CD4-positive, alpha-beta memory T cell (primary cell): ENCODE results near the gene HOXD13. TPM values are rescaled to one million over a fixed set of nuclear protein-coding genes. Genes with fewer than 3 reads are reported as not detected.

ENCODE experiments used
- CTCF ChIA-PET: fragments of 350-600 bp; sonication (Branson Sonifier 250); formaldehyde crosslinking; loops from one replicate; lab custom pipeline; 2021; ENCODE audit warnings: inconsistent platforms; ENCODE audit not compliant: partially characterized antibody; lab: Charles Lee
- POLR2A ChIA-PET: fragments of 350-600 bp; sonication (Branson Sonifier 250); formaldehyde crosslinking; loops from one replicate; lab custom pipeline; 2021; ENCODE audit not compliant: partially characterized antibody; lab: Charles Lee
- DNase-seq, 5 donors: peaks; one replicate each; pipeline versions ENCODE4 v3.0.0 to v3.0.0-alpha.2; 2020 to 2022; ENCODE audit warnings: mixed read lengths in 1 of 5
- H3K27ac ChIP-seq: one replicate; pipeline ENCODE4 v1.7.0; 2013; ENCODE audit warnings: low read depth, low read length
- H3K27me3 ChIP-seq: 2 replicates; pipeline ENCODE4 v1.7.0; 2013; ENCODE audit warnings: mild to moderate bottlenecking, low read length, moderate library complexity; ENCODE audit not compliant: insufficient read depth
- H3K36me3 ChIP-seq: 2 replicates; pipeline ENCODE4 v1.7.0; 2013; ENCODE audit warnings: mild to moderate bottlenecking, low read length, moderate library complexity; ENCODE audit not compliant: insufficient read depth
- H3K4me1 ChIP-seq: 2 replicates; pipeline ENCODE4 v1.7.0; 2013; ENCODE audit warnings: mild to moderate bottlenecking, low read length, moderate library complexity; ENCODE audit not compliant: insufficient read depth
- H3K4me3 ChIP-seq, 2 donors: one replicate each; pipeline ENCODE4 v1.7.0; 2013; ENCODE audit warnings: low read length in 2 of 2, mild to moderate bottlenecking in 1 of 2
- H3K9me3 ChIP-seq, 2 donors: one replicate each; pipeline ENCODE4 v1.7.0; 2013; ENCODE audit warnings: low read length in 2 of 2, control low read depth in 1 of 2; ENCODE audit not compliant: control insufficient read depth in 1 of 2
- H3K27ac Mint-ChIP-seq, 7 donors: one replicate each; pipeline ENCODE4 v1.8.0; 2020 to 2021; ENCODE audit warnings: mixed read lengths in 7 of 7, mild to moderate bottlenecking in 6 of 7, inconsistent platforms in 3 of 7, moderate library complexity in 3 of 7
- H3K27me3 Mint-ChIP-seq, 2 donors: one replicate each; pipeline ENCODE4 v1.8.0; 2020 to 2021; ENCODE audit warnings: mixed read lengths in 2 of 2
- H3K36me3 Mint-ChIP-seq, 2 donors: one replicate each; pipeline ENCODE4 v1.8.0; 2020 to 2021; ENCODE audit warnings: mixed read lengths in 2 of 2, inconsistent platforms in 1 of 2, mild to moderate bottlenecking in 1 of 2
- H3K4me1 Mint-ChIP-seq, 4 donors: one replicate each; pipeline ENCODE4 v1.8.0; 2020 to 2021; ENCODE audit warnings: mixed read lengths in 4 of 4, mild to moderate bottlenecking in 1 of 4
- H3K4me3 Mint-ChIP-seq, 8 donors: one replicate each; pipeline ENCODE4 v1.8.0; 2020 to 2021; ENCODE audit warnings: mixed read lengths in 8 of 8, mild to moderate bottlenecking in 7 of 8, moderate library complexity in 6 of 8, inconsistent platforms in 3 of 8
- H3K9me3 Mint-ChIP-seq, 8 donors: one replicate each; pipeline ENCODE4 v1.8.0; 2020 to 2021; ENCODE audit warnings: mixed read lengths in 8 of 8, mild to moderate bottlenecking in 5 of 8, inconsistent platforms in 3 of 8, moderate library complexity in 1 of 8
- intact Hi-C: fragments of 100-400 bp; cut with micrococcal nuclease; formaldehyde crosslinking; loops from one replicate; pipeline ENCODE4 v1.15.1; 2023
- polyA plus RNA-seq, 2 donors: library from polyadenylated mRNA; unstranded; fragments of 300-500 nt; fragmentation: Illumina TruSeq; gene quantifications; one replicate each; pipeline ENCODE4 v1.2.3, GENCODE V29; 2021
- total RNA-seq, 2 experiments: library from RNA; stranded (reverse); gene quantifications; one replicate each; pipeline ENCODE4 v1.2.3, GENCODE V29; 2021

The HOXD13 gene
- total and polyA plus RNA-seq, 4 experiments from 2014 or later, result not detected

GRCh38 chr2:176076796-176077195 lies 15.7 kb upstream of the HOXD13 start:
- no peak for DNase-seq
- Histone ChIP-seq H3K9me3 (no peaks in the 10 kb centered on the region), H3K27me3 (peaks cover 82% of the 10 kb centered on the region), H3K27ac (no peak overlapping the region), H3K4me3 (no peak overlapping the region), H3K36me3 (no peaks in the 10 kb centered on the region), H3K4me1 (no peaks in the 10 kb centered on the region)
- Mint-ChIP-seq H3K4me1 (peaks cover 3 to 16% (median 8%) of the 10 kb centered on the region in 4 donors), H3K27ac (peak overlapping the region in 3 of 7 donors; percentile 4 to 56 (median 6)), H3K9me3 (peaks cover 4 to 58% (median 41%) of the 10 kb centered on the region in 8 donors), H3K4me3 (no peak overlapping the region), H3K36me3 (peaks cover 0 to 10% of the 10 kb centered on the region in 2 donors), H3K27me3 (peaks cover 62 to 67% of the 10 kb centered on the region in 2 donors)
- ChIA-PET POLR2A (no interaction called here), CTCF (no interaction called here)
- intact Hi-C loops, result loop anchor here (5.0 kb wide), 2 partner anchors 36 to 74 kb away; partner anchors contain the start of gene LNPK

GRCh38 chr2:176078541-176079284 lies 13.8 kb upstream of the HOXD13 start:
- Histone ChIP-seq H3K36me3 (no peaks in the 10 kb centered on the region), H3K4me1 (no peaks in the 10 kb centered on the region), H3K27ac (no peak overlapping the region), H3K4me3 (no peak overlapping the region), H3K27me3 (peaks cover 83% of the 10 kb centered on the region), H3K9me3 (no peaks in the 10 kb centered on the region)
- ChIA-PET CTCF (no interaction called here), POLR2A (no interaction called here)
- H3K27me3 Mint-ChIP-seq, result peaks cover 59 to 62% of the 10 kb centered on the region in 2 donors
- intact Hi-C loops, result loop anchor here (2.0 to 5.0 kb wide), 3 partner anchors 18 to 76 kb away; partner anchors contain the start of gene LNPK
- peaks cover 4 to 58% (median 53%) of the 10 kb centered on the region in 8 donors for H3K9me3 Mint-ChIP-seq
- peaks cover 0 to 11% of the 10 kb centered on the region in 2 donors for H3K36me3 Mint-ChIP-seq
- peak overlapping the region in 7 of 8 donors; percentile 64 to 82 (median 75) for H3K4me3 Mint-ChIP-seq
- DNase-seq, result no peak
- peak overlapping the region in 5 of 7 donors; percentile 84 to 95 (median 91) for H3K27ac Mint-ChIP-seq
- H3K4me1 Mint-ChIP-seq, result peaks cover 3 to 14% (median 8%) of the 10 kb centered on the region in 4 donors

GRCh38 chr2:176079285-176079830 lies 13.2 kb upstream of the HOXD13 start:
- H3K27ac ChIP-seq, result no peak overlapping the region
- Mint-ChIP-seq H3K4me3 (peak overlapping the region; percentile 47 to 82 (median 72)), H3K4me1 (peaks cover 3 to 18% (median 9%) of the 10 kb centered on the region in 4 donors), H3K36me3 (peaks cover 0 to 15% of the 10 kb centered on the region in 2 donors), H3K27me3 (peaks cover 60 to 62% of the 10 kb centered on the region in 2 donors), H3K9me3 (peaks cover 4 to 64% (median 59%) of the 10 kb centered on the region in 8 donors), H3K27ac (peak overlapping the region in 6 of 7 donors; percentile 32 to 95 (median 87))
- no peak overlapping the region for H3K4me3 ChIP-seq
- intact Hi-C loops, result loop anchor here (2.0 to 5.0 kb wide), 3 partner anchors 17 to 77 kb away; partner anchors contain the start of gene LNPK
- no peaks in the 10 kb centered on the region for H3K36me3 ChIP-seq
- H3K4me1 ChIP-seq, result no peaks in the 10 kb centered on the region
- ChIA-PET CTCF (no interaction called here), POLR2A (no interaction called here)
- no peak for DNase-seq
- H3K27me3 ChIP-seq, result peaks cover 85% of the 10 kb centered on the region
- no peaks in the 10 kb centered on the region for H3K9me3 ChIP-seq

GRCh38 chr2:176079831-176080539 lies 12.5 kb upstream of the HOXD13 start:
- H3K27me3 ChIP-seq, result peaks cover 85% of the 10 kb centered on the region
- POLR2A ChIA-PET, result no interaction called here
- peaks cover 3 to 24% (median 9%) of the 10 kb centered on the region in 4 donors for H3K4me1 Mint-ChIP-seq
- peak in 1 of 5 donors; percentile 24 for DNase-seq
- no peaks in the 10 kb centered on the region for H3K9me3 ChIP-seq
- CTCF ChIA-PET, result no interaction called here
- H3K27ac ChIP-seq, result no peak overlapping the region
- H3K4me3 Mint-ChIP-seq, result peak overlapping the region in 6 of 8 donors; percentile 64 to 82 (median 72)
- H3K9me3 Mint-ChIP-seq, result peaks cover 4 to 70% (median 65%) of the 10 kb centered on the region in 8 donors
- no peaks in the 10 kb centered on the region for H3K36me3 ChIP-seq
- intact Hi-C loops, result loop anchor here (2.0 to 5.0 kb wide), 3 partner anchors 17 to 78 kb away; partner anchors contain the start of gene LNPK
- H3K27ac Mint-ChIP-seq, result peak overlapping the region in 4 of 7 donors; percentile 90 to 95 (median 92)
- no peaks in the 10 kb centered on the region for H3K4me1 ChIP-seq
- H3K27me3 Mint-ChIP-seq, result peaks cover 62 to 63% of the 10 kb centered on the region in 2 donors
- no peak overlapping the region for H3K4me3 ChIP-seq
- peaks cover 0 to 16% of the 10 kb centered on the region in 2 donors for H3K36me3 Mint-ChIP-seq

GRCh38 chr2:176080540-176081375 lies 11.8 kb upstream of the HOXD13 start:
- peak overlapping the region in 5 of 7 donors; percentile 82 to 92 (median 91) for H3K27ac Mint-ChIP-seq
- Histone ChIP-seq H3K4me1 (no peaks in the 10 kb centered on the region), H3K27ac (no peak overlapping the region), H3K4me3 (no peak overlapping the region), H3K36me3 (no peaks in the 10 kb centered on the region), H3K9me3 (no peaks in the 10 kb centered on the region), H3K27me3 (peaks cover 85% of the 10 kb centered on the region)
- ChIA-PET POLR2A (no interaction called here), CTCF (no interaction called here)
- DNase-seq, result no peak
- peaks cover 57 to 63% of the 10 kb centered on the region in 2 donors for H3K27me3 Mint-ChIP-seq
- intact Hi-C loops, result no loop called here
- H3K9me3 Mint-ChIP-seq, result peaks cover 4 to 73% (median 60%) of the 10 kb centered on the region in 8 donors
- peak overlapping the region; percentile 30 to 68 (median 58) for H3K4me3 Mint-ChIP-seq
- peaks cover 0 to 17% of the 10 kb centered on the region in 2 donors for H3K36me3 Mint-ChIP-seq
- peaks cover 3 to 31% (median 9%) of the 10 kb centered on the region in 4 donors for H3K4me1 Mint-ChIP-seq

GRCh38 chr2:176081376-176081836 lies 11.1 kb upstream of the HOXD13 start:
- peak overlapping the region in 6 of 7 donors; percentile 30 to 92 (median 90) for H3K27ac Mint-ChIP-seq
- CTCF ChIA-PET, result interaction anchor here (1.2 kb wide), 1 partner anchor 45 kb away, joined by 3 read pairs; no protein-coding TSS in a partner anchor
- peak in 1 of 5 donors; percentile 21 for DNase-seq
- POLR2A ChIA-PET, result no interaction called here
- no peak overlapping the region for H3K4me3 ChIP-seq
- H3K27me3 ChIP-seq, result peaks cover 87% of the 10 kb centered on the region
- intact Hi-C loops, result no loop called here
- H3K27ac ChIP-seq, result no peak overlapping the region
- no peaks in the 10 kb centered on the region for H3K36me3 ChIP-seq
- no peaks in the 10 kb centered on the region for H3K4me1 ChIP-seq
- H3K36me3 Mint-ChIP-seq, result peaks cover 0 to 17% of the 10 kb centered on the region in 2 donors
- H3K9me3 ChIP-seq, result no peaks in the 10 kb centered on the region
- peaks cover 4 to 71% (median 56%) of the 10 kb centered on the region in 8 donors for H3K9me3 Mint-ChIP-seq
- H3K27me3 Mint-ChIP-seq, result peaks cover 55 to 60% of the 10 kb centered on the region in 2 donors
- H3K4me3 Mint-ChIP-seq, result peak overlapping the region; percentile 30 to 70 (median 60)
- H3K4me1 Mint-ChIP-seq, result peaks cover 3 to 33% (median 10%) of the 10 kb centered on the region in 4 donors
